ENCODE measurements around the gene DPEP1.
"Not testable (repeated sequence)": the region's sequence is repeated elsewhere in the genome, so short reads cannot be mapped to it uniquely, and the experiment has no call there.

Gene DPEP1

DNA sequence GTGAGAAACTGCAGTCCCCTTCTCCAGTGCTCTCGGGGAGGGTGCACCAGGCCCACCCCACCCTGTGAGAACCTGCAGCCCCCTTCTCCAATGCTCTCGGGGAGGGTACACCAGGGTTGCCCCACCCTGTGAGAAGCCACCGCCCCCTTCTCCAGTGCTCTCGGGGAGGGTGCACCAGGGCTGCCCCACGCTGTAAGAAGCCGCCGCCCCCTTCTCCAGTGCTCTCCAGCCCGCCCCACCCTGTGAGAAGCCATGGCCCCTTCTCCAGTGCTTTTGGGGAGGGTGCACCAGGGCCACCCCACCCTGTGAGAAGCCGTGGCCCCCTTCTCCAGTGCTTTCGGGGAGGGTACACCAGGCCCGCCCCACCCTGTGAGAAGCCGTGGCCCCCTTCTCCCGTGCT is 56.3 kb downstream of the DPEP1 start:
- TF ChIP-seq GATA1 (IDR thresholded peaks at IDR 0.05; ENCODE audit: low read depth, low read length), result no peak
- TF ChIP-seq POLR2A (IDR thresholded peaks at IDR 0.05; ENCODE audit: low read length), result no peak
- no peak for DNase-seq

DNA sequence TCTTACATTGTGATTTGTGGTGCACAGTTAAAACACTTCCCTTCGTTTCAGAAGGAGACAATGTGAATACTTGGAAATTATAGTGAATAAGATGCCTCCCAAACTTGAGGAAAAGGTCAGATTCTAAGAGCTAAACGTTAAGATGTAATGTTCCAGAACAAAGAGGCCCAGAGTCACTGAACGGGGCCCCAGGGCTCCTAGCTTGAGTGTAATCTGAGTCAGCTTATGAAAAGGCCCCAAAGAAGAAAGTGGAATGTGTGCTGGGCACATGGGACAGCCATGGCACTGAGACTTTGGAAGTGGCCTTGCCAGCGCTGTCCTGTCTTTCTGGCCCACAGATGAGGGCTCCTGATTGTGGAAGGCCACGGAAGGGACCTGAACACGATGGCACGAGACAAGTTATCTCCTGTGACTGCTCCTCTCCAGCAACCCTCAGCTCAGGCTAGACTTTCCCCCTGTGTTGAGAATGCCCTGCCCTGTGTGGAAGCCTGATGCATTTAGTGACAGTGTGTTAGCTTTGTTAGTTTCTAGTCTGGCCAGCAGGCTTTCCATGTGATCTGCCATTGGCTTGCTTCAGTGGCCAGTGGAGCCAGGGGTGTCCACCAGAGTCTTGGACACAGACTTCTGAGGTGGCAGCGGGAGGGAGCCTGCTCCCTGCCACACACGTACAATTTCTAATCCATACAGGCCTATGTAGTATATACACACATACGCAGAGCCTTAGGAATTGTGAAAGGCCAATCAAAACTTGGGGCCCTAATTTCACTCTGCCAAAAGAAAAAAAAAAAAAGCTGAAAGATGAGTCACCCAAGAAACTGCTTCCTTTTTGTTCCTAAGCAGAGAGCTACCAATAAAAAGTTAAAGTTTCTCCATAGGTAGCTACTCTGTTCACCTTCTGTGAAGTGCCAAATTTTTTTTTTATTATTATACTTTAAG is 57.3 kb downstream of the DPEP1 start:
- TF ChIP-seq GATA1 (IDR thresholded peaks at IDR 0.05; ENCODE audit: low read depth, low read length) (no peak), POLR2A (IDR thresholded peaks at IDR 0.05; ENCODE audit: low read length) (no peak)
- no peak for DNase-seq

- not testable (repeated sequence) for DNase-seq
Measured at GRCh38 chr16:89671565-89671964, 58.1 kb downstream of the DPEP1 start.

- DNase-seq, result no peak
- TF ChIP-seq GATA1 (IDR thresholded peaks at IDR 0.05; ENCODE audit: low read depth, low read length) (no peak), POLR2A (IDR thresholded peaks at IDR 0.05; ENCODE audit: low read length) (no peak)
Measured at GRCh38 chr16:89672177-89672941, 58.9 kb downstream of the DPEP1 start.

DNA sequence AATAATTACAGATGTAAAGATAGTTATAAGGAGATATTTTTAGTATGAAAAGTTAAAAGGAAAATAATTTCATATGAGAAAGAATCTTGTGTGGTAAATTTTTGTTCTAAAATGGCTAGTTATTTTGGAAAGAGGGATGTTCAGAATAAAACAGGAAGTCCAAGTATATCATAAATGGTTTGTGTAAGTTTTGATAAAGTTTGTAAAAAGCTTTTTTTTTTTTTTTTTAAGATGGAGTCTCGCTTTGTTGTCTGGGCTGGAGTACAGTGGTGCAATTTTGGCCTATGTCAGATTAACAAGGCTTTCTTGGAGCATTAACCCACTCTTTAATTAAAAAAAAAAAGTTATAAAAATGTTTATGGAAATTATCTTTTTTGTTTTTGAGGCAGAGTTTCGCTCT is 64.8 kb downstream of the DPEP1 start:
- DNase-seq, result no peak
- TF ChIP-seq POLR2A (IDR thresholded peaks at IDR 0.05; ENCODE audit: low read length) (no peak), GATA1 (IDR thresholded peaks at IDR 0.05; ENCODE audit: low read depth, low read length) (no peak)

DNA sequence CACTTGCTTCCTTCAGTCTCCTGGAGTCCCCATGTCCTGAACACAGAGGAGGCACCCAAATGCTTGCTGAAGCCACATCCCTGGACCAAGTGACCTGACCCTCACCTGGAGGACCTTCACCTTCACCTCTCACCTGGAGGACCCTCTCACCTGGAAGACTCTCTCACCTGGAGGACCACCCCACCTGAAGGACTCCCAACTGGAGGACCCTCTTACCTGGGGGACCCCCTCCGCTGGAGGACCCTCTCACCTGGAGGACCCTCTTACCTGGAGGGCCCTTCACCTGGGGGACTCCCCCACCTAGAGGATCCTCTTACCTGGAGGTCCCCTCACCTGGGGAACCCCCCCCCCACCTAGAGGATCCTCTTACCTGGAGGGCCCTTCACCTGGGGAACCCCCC is 72.5 kb downstream of the DPEP1 start:
- no peak for TF ChIP-seq POLR2A (IDR thresholded peaks at IDR 0.05; ENCODE audit: low read length)
- no peak for TF ChIP-seq GATA1 (IDR thresholded peaks at IDR 0.05; ENCODE audit: low read depth, low read length)
- DNase-seq, result peak in 1 of 2 experiments; percentile 37

DNA sequence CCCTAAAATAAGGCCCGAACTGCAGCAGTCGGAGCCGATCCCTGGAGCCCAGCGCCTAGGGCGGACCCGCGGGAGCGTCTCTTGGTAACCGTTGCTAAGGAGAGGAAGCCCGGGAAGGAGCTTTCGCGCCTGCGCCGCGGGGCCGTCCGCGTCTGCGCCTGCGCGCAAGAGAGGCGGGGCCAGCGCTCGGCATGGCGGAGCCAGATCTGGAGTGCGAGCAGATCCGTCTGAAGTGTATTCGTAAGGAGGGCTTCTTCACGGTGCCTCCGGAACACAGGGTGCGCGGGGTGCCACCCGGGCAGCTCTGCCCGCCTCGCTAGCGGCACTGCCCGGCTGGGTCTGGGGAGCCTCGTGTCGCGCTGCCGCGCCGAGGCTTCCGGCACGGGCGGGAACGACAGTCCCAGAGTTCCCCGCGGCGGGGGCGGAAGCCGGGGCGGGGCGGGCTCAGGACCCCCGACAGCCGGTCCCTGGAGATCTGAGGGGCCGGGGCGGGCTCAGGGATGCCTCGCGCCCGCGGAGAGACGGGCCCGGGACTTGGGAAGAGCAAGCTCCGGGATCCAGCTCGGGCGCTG is 73.2 kb downstream of the DPEP1 start, which contains the start of gene CDK10:
TSS of gene CDK10 (plus strand) at position 170 of the 572 bp plus-strand sequence. CDS start at position 192, 22 bp downstream.
- peak; percentile 92 to 95 for DNase-seq
- TF ChIP-seq POLR2A (IDR thresholded peaks at IDR 0.05; ENCODE audit: low read length) (peak; percentile 85), GATA1 (IDR thresholded peaks at IDR 0.05; ENCODE audit: low read depth, low read length) (no peak)

DNA sequence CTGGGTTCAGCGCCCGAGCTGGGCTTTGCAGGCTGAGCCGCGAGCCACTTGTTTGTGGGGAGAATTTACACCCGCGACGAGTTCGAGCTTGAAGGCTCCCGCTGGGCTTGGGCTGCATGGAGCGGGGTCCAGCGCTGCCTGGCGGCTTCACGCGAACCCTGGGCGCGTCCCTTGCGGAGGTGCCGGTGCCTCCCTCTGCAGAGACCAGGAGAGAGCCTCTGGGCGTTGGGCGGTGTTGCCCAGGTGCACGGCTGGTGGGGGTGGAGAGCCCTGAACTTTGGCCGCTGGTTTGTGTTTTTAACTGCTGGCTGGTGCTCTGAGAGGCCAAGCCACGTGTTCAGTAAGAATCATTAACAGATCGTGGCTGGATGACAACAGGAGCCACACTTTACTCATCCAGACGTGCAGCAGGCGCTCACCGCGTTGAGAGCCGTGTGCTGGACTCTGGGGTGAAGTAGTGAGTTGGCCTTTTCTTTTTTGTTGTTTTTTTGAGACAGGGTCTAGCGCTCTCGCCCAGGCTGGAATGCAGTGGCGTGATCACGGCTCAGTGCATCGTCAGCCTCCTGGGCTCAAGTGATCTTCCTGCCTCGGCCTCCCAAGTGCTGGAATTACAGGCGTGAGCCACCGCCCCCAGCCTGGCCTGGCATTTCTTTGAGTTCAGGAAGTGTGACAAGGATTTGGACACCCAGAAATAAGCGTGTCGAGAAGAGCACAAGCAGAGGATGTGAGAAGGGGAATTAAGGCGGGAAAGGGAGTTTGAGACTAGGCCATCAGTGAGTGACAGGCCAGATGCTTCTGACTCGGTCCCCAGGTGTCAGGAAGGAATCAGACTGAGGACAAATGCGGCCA is 73.9 kb downstream of the DPEP1 start:
- peak; percentile 66 to 70 for DNase-seq
- TF ChIP-seq GATA1 (IDR thresholded peaks at IDR 0.05; ENCODE audit: low read depth, low read length), result no peak
- no peak for TF ChIP-seq POLR2A (IDR thresholded peaks at IDR 0.05; ENCODE audit: low read length)

All from erythroblast (primary cell).